Left forelimb (tissue), 1 donor: ENCODE measurements around the gene SERPINE2.
"Not testable (repeated sequence)": the region's sequence is repeated elsewhere in the genome, so short reads cannot be mapped to it uniquely, and the experiment has no call there.

ENCODE experiments used
- DNase-seq: peaks from one replicate; pipeline ENCODE4 v3.0.0-alpha.2; 2018; ENCODE audit warnings: low spot score

SERPINE2 gene

DNA sequence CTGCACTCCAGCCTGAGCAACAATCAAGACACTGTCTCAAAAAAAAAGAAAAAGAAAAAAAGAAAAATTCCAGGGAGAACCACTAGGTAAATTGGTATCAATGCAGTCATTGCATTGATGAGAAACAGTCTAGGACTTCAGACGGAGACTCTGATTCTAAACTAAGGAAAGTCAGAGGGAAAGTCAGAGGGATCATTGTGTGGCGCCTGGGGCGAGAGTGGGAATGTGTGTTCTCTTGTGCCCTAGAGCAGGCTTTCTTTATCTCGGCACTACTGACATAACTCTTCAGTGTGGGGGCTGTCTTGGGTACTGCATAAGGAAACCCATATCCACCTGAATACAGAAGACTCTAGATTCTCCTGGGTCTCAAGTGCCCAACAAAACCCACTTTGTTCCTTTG lies 24.8 kb downstream of the SERPINE2 start:
- DNase-seq, result no peak

DNA sequence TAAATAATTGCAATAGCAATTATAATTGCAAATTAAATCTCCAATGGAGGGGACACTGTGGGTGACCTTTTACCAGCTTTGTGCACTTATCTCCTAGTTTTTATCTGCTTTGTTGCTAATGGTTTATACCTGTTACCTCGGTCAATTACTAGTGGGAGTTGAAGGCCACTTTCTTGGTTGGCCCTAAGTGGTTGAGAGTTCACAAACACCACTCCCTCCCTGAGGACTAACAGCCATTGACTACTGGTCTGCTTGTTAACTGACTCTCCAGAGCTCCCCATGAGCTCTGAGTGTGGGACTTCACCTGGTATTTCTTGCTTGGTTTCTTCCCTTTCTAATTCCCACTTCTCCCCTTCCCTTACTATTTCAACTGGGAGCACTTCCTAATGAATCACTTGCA lies 27.2 kb downstream of the SERPINE2 start:
- DNase-seq, result no peak

DNA sequence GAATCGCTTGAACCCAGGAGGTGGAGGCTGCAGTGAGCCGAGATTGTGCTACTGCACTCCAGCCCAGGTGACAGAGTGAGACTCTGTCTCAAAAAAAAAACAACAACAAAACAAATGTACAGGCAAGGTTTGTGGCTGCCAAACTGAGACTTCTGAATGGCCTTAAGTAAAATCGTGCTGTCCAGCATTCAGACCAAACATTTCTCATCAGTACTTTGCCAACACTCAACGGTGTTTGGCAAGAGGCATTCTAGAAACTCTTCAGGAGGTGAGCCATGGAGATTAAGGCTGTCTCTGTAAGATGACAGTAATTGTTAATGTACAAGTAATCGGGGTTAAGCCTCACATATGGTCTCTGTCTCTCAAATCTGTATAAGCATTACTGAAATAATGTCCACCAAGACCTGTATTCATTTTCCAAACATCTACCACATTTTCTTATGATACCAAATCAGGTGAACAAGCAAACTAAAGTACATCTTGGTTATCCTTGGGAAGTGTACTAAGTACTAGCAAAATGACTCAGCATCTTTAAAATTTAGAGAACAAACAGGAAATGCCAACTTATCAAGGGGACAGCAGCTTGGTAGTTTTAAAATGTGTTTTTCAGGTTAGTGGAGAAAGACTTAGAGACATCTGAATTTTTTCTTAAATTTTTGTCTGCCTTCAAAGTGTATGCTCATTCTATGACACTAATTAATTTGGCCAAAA lies 29.3 kb downstream of the SERPINE2 start:
- DNase-seq, result no peak

DNA sequence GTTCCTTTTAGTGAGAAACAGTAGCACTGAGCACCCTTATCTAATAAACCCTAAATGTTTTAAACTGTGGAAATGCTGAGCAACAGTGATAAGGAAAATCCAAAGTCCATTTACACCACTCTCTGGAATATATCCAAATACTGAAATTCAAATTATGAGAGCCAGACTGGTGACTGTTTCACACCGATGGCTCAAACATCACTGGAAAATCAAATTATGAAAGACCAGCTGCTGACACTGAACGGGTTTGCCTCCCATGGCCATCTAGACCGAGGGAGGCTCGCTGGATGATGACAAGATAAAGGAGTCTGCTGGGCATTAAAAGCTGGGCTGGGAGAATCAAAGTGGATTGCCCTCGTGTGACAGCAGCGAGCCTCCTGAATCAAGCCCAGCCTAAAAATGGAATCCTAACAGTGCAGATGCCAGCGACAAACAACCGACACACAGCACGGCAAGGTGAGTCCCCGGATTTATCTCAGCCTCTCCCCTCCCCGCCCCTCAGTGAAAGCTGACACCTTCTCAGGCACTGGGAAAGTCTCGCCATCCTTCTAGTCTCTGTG lies 30.3 kb downstream of the SERPINE2 start:
- DNase-seq, result no peak

DNA sequence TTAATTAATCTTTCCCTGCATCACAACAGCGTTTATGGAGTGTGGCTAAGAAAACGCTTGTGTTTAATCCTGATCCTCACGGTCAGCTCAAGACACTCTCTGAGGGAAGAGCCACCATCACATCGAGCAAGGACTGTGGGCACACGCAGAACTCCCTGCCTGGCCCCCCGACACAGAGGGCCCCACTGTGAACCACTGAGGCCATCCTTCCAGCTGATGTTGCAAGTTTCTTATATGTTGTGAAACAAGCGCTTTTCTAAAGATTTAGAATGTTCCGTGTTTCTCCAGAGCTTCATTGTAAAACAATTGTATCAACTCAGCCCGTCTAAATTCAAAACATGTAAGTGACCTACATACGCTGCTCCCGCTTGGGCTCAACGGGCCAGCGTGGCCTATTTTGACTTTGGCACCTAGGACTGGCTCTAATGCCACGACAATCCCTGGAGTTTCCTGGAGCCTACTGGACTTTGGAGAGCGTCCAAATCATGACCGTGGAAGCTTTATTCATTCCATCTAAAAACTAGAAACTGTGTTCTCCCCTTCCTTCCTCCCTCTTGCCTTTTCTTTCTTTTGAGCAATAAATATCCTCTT lies 34.9 kb downstream of the SERPINE2 start:
- no peak for DNase-seq

DNA sequence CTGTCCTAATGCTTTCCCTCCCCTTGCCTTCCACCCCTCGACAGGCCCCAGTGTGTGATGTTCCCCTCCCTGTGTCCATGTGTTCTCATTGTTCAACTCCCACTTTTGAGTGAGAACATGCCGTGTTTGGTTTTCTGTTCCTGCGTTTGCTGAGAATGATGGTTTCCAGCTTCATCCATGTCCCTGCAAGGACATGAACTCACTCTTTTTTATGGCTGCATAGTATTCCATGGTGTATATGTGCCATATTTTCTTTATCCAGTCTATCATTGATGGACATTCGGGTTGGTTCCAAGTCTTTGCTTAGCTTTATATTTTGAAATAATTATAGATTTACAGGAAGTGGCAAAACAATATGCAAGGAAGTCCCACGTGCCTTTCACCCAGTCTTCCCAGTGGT lies 38.4 kb downstream of the SERPINE2 start:
- not testable (repeated sequence) for DNase-seq

DNA sequence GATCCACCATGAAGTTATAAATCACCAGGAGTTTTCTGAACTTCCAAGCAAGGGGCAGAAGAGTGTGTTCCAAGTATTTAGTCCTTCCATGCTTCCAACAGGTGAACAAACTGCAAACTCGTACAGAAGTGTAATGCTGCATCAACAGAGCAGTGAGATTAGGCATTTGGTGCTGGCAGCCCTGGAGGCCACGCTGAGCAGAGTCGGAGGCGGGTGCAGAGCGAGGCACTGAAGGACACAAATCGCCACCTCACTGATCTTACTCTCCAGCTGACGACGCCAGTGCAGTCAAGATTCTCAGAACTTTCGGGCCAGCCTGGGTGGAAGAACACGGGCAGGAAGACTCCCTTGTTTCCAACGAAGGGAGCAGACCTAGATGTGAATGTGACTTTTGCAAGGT lies 39.2 kb downstream of the SERPINE2 start:
- no peak for DNase-seq

DNA sequence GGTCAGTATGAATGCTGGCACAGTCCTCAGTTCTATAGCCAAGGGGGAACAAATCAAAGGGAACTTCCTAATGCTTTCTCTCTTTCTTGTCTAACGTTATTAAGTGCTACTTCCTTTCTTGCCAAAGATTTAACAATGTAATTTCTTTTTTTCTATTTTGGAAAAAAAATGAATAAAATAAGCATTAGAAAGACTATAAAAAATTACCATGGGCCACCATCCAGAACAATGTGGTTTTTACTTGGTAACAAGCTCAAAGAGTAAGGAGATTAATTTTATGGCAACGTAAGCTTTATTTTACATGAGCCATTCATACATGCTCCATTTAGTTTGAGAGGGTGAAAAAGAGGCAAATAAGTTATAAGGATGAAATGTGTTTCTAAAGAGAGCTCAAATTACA lies 40.1 kb downstream of the SERPINE2 start:
- DNase-seq, result no peak

DNA sequence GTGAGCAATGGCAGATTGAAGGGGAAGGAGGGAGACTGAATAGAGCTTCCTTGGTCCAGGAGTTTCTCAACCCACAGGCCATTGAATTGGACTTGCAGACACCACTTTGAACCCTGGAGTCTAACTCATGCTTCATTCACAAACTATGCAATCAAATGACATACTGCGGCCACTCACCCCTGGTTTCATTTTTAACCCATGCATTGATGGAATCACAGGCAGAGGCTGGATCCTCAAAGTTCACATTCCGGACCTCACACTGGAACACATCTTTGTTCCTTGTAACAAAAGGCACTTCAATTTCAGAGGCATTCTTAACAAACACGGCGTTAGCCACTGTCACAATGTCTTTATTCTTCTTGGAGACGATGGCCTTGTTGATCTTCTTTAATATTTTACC lies 41.1 kb downstream of the SERPINE2 start:
- DNase-seq, result no peak

DNA sequence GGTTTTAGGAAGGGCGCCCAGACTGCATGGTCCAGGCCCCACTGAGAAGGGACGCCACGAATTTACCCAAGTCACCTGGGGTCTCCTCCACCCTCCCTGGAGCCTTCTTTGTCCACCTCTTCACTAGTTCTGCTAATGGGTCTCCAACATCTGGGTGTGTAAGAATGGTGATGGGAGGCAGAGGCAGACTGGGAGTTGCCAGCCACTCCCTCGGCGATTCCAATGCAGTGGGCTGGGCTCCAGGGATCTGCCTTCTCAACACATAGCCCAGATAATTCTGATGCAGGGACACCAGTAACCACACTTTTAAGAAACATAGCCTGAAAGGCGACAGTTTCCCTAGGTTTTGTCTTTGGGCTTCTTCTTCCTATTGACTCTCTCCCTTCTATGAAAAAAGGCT lies 42.7 kb downstream of the SERPINE2 start:
- DNase-seq, result no peak

DNA sequence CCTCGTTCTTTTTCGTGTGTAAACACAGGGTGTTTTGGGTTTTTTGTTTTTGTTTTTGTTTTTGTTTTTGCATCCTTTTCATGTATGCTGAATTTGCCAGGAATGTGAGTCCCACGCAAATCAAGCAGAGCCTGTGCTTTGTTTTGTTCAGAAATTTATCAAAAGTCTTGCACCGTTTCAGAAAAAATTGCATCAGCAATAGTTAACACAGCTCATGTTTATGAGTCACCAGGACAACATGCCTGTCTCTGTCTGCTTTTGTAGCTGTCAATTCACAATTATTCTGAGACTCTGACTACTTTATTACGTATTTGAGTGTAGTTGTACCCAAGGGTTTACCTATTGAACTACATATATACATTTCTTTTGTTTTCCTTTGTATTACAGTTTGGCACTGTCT lies 43.5 kb downstream of the SERPINE2 start:
- DNase-seq, result no peak

DNA sequence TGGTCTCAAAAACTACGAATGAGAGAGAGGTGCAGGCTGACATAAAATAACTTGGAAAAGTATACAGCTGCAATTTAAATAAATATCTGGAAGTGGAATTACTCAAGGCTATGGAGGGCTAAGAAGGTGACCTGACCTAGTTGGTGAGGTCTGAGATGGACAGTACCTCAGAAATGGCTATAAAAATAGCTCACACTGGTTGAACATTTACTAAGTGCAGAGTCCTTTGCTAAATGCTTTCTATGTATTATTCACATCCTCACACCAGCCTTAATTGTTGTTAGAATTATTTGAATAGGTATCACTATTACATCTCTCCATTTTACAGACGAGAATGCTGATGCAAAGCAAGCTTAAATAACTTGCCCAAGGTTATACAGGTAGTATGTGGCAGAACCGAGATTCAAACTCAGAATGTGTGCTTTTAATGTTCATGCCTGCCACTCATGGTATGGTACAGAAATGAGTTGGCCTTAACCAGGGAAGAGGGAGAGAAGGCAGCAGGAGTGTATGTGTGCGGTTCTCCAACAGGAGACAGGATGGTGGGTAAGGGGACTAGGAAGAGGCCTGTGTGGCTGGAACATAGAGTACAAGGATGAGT lies 44.4 kb downstream of the SERPINE2 start:
- no peak for DNase-seq

DNA sequence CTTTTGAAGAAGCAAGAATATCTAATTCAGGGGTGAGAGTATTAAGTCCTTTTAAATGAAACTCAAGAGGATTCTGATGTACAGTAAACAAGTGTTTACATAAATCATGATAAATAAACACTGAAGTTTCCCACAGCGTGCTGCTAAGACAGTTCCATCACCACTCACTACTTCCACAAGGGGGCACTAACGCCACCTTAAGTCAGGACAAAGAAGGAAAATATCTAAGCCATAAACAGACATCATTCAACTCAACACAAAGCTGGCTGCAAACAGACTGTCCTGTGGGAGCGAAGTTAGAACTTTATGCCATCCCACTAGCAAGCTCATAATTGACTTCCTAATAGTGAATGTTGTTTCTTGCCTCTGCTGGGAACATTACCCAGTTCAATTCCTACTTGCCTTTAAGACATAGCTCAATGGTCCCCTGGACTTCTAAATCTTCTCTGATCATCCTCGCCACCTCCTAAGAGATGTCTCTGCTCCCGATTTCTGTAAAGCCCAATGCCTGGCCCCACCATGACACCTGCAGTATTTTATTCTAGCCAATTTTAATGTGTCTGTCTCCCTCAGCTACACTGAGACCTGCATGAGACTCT lies 45.4 kb downstream of the SERPINE2 start:
- no peak for DNase-seq

DNA sequence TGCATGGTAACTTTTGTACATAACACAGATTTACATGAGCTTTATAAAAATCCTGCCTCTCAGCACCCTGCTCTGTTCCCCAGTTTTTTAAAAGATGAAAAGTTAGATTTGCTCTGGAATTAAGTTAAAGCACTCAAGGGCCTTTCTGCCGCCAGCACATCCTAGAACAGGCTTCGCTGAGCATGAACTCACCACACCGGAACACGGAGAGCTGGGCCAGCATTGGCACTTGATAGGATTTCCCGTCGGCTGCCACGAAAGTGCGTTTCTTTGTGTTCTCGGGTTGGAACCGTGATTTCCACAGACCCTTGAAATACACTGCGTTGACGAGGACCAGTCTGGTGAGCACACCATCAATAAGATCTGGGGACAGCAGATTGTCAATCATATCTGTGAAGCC lies 47.5 kb downstream of the SERPINE2 start:
- DNase-seq, result no peak

DNA sequence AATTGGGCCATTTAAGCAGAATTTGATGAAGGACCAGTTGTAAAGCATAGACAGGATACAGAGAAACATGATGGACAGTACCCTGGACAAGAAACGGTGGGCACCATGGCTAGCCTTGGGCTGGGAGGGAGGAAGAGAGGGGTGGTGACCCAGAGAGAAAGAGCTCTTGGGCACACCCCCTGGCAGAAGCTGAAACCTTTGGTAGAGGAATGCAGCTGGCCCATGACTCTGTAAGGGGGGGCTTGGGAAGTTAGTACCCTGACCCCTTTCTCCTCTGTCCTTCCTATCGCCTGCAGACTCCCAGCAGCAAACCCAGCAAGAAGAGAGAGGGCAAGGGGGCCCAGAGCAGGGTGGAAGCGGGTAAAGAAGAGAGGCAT lies 49.2 kb downstream of the SERPINE2 start:
- DNase-seq, result no peak

DNA sequence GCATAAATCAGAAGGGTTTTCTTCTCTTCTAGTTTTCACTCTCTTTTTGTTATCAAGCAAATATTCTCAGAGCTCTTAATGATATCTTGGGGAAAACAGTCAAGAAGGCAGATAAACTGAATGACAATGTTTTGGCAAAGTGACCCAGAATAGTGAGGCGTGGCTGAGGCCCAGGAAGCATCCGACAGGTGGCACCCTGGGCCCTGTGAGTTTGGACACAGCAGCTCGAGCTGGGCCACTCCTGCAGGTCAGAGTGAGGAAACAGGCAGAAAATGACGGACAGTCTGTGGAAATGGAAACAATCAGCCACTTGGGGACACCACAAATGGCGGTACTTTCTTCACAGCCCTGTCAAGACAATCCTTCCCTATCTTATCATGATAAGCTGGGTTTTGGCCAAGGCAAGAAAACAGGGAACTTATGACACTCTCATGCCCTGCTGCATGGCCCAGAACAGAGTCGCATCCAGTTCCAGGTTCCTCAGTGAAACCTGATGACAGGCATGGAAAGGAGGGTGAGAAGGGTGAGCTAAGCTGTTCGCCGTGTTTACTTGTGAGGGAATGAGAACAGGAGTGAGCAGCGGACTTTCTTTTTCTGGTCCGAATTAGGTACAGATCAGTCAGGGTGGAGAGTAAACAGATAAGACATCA lies 49.8 kb downstream of the SERPINE2 start:
- DNase-seq, result no peak

DNA sequence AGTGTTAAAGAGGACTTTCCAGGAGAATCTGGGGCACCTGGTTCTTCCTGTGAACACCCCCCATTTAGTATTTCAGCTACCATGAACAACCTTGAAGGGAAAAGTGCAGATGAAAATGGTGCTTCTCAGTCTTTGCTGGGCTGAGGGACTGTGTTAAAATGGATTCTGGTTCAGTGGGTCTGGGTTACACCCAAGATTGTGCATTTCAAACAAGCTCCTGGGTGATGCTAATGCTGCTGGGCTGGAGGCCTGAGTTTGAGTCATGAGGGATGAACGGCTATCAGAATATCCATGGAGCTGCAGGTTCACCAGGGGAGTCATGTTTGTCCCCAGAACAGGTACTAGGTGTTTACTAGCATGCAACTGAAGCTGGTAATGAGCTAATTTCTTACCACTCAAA lies 57.8 kb downstream of the SERPINE2 start:
- no peak for DNase-seq

DNA sequence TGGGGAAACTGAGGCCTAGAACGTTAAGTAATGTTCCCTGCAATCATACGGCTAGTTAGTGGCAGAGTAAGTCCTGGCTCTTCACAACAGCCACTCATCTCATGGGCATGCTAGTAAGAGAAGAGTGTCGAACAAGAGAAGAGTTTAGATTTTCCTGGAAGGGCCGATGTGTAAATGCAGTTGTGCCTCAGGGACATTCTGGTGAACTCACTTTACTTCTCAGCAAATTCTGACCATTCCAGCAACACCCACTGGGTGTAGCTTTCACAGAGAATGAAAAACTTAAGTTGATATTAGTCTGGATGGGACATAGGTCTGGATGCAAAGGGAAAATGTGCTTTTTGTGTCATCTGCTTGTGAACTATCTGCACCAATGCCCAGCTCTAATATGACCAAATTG lies 58.3 kb downstream of the SERPINE2 start:
- no peak for DNase-seq

DNA sequence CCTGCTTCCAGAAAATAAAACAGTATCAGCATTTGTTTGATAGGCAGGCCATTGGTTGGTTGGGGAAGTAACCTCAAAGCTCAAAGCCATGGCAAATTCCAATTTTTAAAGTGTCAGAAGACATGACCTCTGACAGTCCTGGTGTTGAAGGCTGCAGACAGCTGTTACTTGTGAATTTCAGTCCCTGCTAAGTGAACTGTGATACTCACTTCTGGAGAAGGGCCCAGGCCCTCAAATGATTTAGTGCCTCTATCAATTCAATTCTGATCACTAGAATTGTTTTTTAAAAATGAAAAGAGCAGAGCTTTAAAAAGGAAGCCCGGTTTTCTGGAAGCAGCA lies 58.7 kb downstream of the SERPINE2 start:
- DNase-seq, result no peak

DNA sequence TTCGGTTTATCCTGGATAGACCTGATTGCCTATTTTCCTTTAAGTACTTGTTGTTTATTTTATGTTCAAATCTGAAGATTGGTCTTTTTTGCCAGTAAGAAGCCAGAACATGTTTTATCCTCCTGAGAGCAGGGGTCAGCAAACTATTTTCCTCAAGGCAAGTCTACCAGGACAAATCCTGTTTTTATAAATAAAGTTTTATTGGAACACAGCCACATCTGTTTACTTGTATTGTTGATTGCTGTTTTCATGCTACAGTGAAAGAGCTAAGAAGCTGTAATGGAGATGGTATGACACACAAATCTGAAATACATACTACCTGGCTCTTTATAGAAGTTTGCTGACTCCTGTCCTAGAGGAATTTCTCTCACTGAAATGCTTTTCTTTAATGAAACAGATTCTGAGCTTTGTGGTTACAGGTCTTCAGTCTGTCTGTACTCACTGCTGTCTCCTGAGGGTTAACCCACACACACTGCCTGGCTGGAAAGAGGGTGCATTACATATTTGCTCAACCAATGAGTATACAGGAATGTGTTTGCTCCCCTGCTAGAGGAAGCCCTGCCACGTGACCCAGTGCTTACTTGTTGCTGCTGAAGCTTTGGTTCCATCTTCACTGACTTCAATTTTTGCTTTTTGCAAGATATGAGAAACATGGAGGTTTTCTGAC lies 59.2 kb downstream of the SERPINE2 start:
- DNase-seq, result no peak

DNA sequence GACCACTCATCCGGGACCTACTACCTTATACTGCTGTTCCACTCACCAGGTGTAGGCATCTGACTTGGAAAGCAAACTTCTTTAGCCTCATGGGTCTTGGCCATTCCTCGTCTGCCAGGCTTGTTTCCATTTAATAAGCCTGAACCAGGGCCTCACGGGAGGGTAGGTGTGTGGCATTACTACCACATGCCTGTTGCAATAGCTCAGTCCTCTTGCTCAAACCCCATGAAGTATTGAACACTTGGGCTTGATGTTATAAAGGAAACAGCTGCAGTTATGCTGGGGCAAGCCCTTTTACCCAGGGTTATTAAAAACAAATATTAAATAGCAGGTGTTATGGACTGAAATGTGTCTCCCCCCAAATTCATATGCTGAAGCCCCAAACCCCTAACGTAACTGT lies 60.6 kb downstream of the SERPINE2 start:
- no peak for DNase-seq

DNA sequence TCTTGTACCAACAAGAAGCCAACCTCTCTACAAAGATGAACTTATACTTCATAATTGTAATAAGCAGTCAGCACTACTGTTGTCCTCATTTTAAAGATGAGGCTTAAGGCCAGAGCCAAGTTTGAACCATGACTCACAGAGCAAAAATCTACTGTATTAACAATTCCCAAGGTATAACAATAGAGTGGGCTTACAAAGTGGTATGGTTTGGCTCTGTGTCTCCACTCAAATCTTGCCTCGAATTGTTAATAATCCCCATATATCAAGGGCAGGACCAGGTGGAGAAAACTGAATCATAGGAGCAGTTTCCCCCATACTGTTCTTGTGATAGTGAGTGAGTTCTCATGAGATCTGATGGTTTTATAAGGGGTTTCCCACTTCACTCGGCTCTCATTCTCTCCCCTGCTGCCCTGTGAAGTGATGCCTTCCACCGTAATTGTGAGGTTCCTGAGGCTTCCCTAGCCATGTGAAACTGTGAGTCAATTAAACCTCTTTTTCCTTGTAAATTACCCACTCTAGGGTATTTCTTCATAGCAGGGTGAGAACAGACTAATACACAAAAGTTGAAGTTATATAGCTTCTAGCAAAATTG lies 62.4 kb downstream of the SERPINE2 start:
- no peak for DNase-seq
